Measurements from ENCODE around the gene MORC4. TPM values are rescaled to one million over a fixed set of nuclear protein-coding genes. Genes with fewer than 3 reads are reported as not detected.

The MORC4 gene
- polyA plus RNA-seq, 1 of the 3 experiments (the other 2 are of a cell fraction), result 12.5 TPM

DNA sequence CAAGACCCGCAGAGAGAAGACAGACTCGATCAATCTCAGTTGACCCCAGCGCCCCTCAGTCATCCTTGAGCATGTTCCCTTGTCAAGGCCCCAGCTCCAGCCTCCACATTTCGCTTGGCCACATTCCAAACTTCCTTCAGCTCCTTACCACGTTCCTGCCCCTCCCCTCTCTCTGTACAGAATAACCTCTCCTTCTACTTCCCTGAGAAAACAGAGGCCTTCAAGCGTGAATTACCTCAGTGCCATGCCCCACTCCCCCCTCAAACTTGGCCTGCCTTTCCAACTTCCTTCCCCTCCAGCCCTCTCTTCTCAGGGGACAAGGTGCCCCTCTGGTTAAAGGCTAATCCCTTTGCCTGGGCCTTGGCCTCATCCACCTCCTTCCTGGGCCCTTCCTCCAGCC, 93.7 kb downstream of the MORC4 start:
- no peaks in the 10 kb centered on the region for H3K4me1 ChIP-seq (ENCODE audit: control insufficient read depth in 1 of 2, insufficient read depth in 2 of 2, low read depth in 1 of 2, low read length in 1 of 2)
- WGBS (ENCODE audit: low lambda C conversion rate), result 47% methylated on average over 6 of the region's 6 CpGs
- H3K9me3 ChIP-seq, result no peaks in the 10 kb centered on the region
- H4K20me1 ChIP-seq (ENCODE audit: insufficient read depth), result no peaks in the 10 kb centered on the region
- H3K9ac ChIP-seq, result no peak overlapping the region
- TF ChIP-seq YY1 (IDR thresholded peaks at IDR 0.05; ENCODE audit: low read depth) (no peak), FOXM1 (IDR thresholded peaks at IDR 0.05; ENCODE audit: low read depth) (no peak), ELF1 (IDR thresholded peaks at IDR 0.05) (no peak), RAD21 (IDR thresholded peaks at IDR 0.05; ENCODE audit: low read length) (no peak), NRF1 (IDR thresholded peaks at IDR 0.05; ENCODE audit: low read depth, low read length) (no peak), POLR2AphosphoS5 (IDR thresholded peaks at IDR 0.05; ENCODE audit: low read depth, low read length) (no peak), FOXJ3 (CRISPR knock-in tag; IDR thresholded peaks at IDR 0.05) (no peak)
- TF ChIP-seq, protein P1, sequence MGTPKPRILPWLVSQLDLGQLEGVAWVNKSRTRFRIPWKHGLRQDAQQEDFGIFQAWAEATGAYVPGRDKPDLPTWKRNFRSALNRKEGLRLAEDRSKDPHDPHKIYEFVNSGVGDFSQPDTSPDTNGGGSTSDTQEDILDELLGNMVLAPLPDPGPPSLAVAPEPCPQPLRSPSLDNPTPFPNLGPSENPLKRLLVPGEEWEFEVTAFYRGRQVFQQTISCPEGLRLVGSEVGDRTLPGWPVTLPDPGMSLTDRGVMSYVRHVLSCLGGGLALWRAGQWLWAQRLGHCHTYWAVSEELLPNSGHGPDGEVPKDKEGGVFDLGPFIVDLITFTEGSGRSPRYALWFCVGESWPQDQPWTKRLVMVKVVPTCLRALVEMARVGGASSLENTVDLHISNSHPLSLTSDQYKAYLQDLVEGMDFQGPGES (IDR thresholded peaks at IDR 0.05; ENCODE audit: low read depth, low read length), result no peak
- TF ChIP-seq, protein P2, sequence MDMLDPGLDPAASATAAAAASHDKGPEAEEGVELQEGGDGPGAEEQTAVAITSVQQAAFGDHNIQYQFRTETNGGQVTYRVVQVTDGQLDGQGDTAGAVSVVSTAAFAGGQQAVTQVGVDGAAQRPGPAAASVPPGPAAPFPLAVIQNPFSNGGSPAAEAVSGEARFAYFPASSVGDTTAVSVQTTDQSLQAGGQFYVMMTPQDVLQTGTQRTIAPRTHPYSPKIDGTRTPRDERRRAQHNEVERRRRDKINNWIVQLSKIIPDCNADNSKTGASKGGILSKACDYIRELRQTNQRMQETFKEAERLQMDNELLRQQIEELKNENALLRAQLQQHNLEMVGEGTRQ (IDR thresholded peaks at IDR 0.05; ENCODE audit: borderline replicate concordance, low read depth, low read length), result no peak
- ChIA-PET POLR2A (no interaction called here), CTCF (interaction anchor here (5.2 kb wide), 1 partner anchor 12 kb away, joined by 35 read pairs; no protein-coding TSS in a partner anchor)
- no peak overlapping the region for H3K4me2 ChIP-seq
- DNase-seq, result no peak
- H3K9me2 ChIP-seq, result no peaks in the 10 kb centered on the region
- no peak overlapping the region for H3K4me3 ChIP-seq (ENCODE audit: low read depth in 2 of 2, low read length in 1 of 2)
- H3K27ac ChIP-seq (ENCODE audit: low read depth in 2 of 2, low read length in 1 of 2), result no peak overlapping the region
- no peaks in the 10 kb centered on the region for H3K79me2 ChIP-seq (ENCODE audit: insufficient read depth)
- H2AFZ ChIP-seq (ENCODE audit: low read depth), result no peak overlapping the region
- H3K36me3 ChIP-seq (replicated peaks in 1 of 2; ENCODE audit: control insufficient read depth in 1 of 2, insufficient read depth in 2 of 2, low read length in 1 of 2), result no peaks in the 10 kb centered on the region
- no peaks in the 10 kb centered on the region for H3F3A ChIP-seq (replicated peaks; ENCODE audit: insufficient read depth)
- peaks cover 18% of the 10 kb centered on the region; the same call in 1 of the 2 replicates for H3K27me3 ChIP-seq (ENCODE audit: insufficient read depth)

DNA sequence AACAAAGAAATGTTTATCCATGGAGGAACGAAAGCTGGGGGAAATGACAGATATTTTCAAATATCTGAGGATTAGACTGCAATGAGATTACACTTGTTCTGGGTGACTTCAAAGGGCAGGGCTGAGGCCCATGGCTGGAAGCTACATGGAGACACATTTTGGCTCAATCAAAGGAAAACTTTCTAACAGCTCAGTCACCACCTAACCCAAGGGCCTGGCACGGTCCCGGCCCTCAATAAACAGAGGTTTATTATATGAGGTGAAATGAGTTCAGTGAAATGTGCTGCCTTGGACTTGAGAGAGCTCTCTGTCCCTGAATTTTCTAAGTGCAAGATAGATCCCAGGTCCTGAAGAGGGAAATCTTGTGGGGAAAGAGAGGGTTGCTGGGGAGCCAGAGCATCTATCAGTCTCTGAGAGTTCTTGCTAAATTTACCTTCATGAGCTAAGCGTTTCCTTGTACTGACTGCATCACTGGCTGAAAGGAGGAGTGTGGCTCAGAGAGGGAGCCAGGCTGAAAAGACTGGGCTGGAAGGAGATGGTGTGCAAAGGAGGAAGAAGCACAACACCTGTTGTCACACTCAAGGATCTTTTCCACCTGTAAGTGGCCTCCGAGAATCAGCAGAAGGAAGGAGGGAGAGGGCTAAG, 94.8 kb downstream of the MORC4 start:
- no peak overlapping the region for H3K27ac ChIP-seq (ENCODE audit: low read depth in 2 of 2, low read length in 1 of 2)
- H3K27me3 ChIP-seq (ENCODE audit: insufficient read depth), result peaks cover 25% of the 10 kb centered on the region; the same call in 1 of the 2 replicates
- POLR2A ChIA-PET, result no interaction called here
- H3K4me3 ChIP-seq (ENCODE audit: low read depth in 2 of 2, low read length in 1 of 2), result no peak overlapping the region
- H3K9me2 ChIP-seq, result no peaks in the 10 kb centered on the region
- no peaks in the 10 kb centered on the region for H3K36me3 ChIP-seq (replicated peaks in 1 of 2; ENCODE audit: control insufficient read depth in 1 of 2, insufficient read depth in 2 of 2, low read length in 1 of 2)
- H2AFZ ChIP-seq (ENCODE audit: low read depth), result no peak overlapping the region
- no peaks in the 10 kb centered on the region for H3K79me2 ChIP-seq (ENCODE audit: insufficient read depth)
- H4K20me1 ChIP-seq (ENCODE audit: insufficient read depth), result no peaks in the 10 kb centered on the region
- no peak for DNase-seq
- H3K9ac ChIP-seq, result no peak overlapping the region
- no peaks in the 10 kb centered on the region for H3F3A ChIP-seq (replicated peaks; ENCODE audit: insufficient read depth)
- 57% methylated on average over 4 of the region's 5 CpGs for WGBS (ENCODE audit: low lambda C conversion rate)
- no peaks in the 10 kb centered on the region for H3K4me1 ChIP-seq (ENCODE audit: control insufficient read depth in 1 of 2, insufficient read depth in 2 of 2, low read depth in 1 of 2, low read length in 1 of 2)
- H3K9me3 ChIP-seq, result no peaks in the 10 kb centered on the region
- H3K4me2 ChIP-seq, result no peak overlapping the region
- CTCF ChIA-PET, result interaction anchor here (5.2 kb wide), 1 partner anchor 11 kb away, joined by 35 read pairs; no protein-coding TSS in a partner anchor
- TF ChIP-seq RXRA (IDR thresholded peaks at IDR 0.05; ENCODE audit: borderline replicate concordance, low read depth) (no peak), JUND (IDR thresholded peaks at IDR 0.05) (no peak), TEAD4 (IDR thresholded peaks at IDR 0.05; ENCODE audit: borderline replicate concordance, insufficient read depth) (no peak), MXI1 (IDR thresholded peaks at IDR 0.05; ENCODE audit: low read depth, low read length) (no peak), FOXJ3 (CRISPR knock-in tag; IDR thresholded peaks at IDR 0.05) (no peak), GABPA (IDR thresholded peaks at IDR 0.05; ENCODE audit: low read depth) (no peak), GATA2 (CRISPR knock-in tag; IDR thresholded peaks at IDR 0.05) (no peak), POLR2AphosphoS5 (IDR thresholded peaks at IDR 0.05; ENCODE audit: low read depth, low read length) (no peak), NRF1 (IDR thresholded peaks at IDR 0.05; ENCODE audit: low read depth, low read length) (no peak), FOSL2 (IDR thresholded peaks at IDR 0.05; ENCODE audit: borderline replicate concordance, low read depth) (no peak), ELF1 (IDR thresholded peaks at IDR 0.05) (no peak), YY1 (IDR thresholded peaks at IDR 0.05; ENCODE audit: low read depth) (no peak), RFX5 (IDR thresholded peaks at IDR 0.05; ENCODE audit: low read length) (no peak), FOXM1 (IDR thresholded peaks at IDR 0.05; ENCODE audit: low read depth) (no peak)
- TF ChIP-seq, protein P1 (IDR thresholded peaks at IDR 0.05; ENCODE audit: low read depth, low read length), result no peak
- TF ChIP-seq, protein P3, sequence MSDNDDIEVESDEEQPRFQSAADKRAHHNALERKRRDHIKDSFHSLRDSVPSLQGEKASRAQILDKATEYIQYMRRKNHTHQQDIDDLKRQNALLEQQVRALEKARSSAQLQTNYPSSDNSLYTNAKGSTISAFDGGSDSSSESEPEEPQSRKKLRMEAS (IDR thresholded peaks at IDR 0.05; ENCODE audit: low read depth), result no peak
- TF ChIP-seq, protein P4, sequence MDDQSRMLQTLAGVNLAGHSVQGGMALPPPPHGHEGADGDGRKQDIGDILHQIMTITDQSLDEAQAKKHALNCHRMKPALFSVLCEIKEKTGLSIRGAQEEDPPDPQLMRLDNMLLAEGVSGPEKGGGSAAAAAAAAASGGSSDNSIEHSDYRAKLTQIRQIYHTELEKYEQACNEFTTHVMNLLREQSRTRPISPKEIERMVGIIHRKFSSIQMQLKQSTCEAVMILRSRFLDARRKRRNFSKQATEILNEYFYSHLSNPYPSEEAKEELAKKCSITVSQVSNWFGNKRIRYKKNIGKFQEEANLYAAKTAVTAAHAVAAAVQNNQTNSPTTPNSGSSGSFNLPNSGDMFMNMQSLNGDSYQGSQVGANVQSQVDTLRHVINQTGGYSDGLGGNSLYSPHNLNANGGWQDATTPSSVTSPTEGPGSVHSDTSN (IDR thresholded peaks at IDR 0.05), result no peak
- TF ChIP-seq, protein P5, sequence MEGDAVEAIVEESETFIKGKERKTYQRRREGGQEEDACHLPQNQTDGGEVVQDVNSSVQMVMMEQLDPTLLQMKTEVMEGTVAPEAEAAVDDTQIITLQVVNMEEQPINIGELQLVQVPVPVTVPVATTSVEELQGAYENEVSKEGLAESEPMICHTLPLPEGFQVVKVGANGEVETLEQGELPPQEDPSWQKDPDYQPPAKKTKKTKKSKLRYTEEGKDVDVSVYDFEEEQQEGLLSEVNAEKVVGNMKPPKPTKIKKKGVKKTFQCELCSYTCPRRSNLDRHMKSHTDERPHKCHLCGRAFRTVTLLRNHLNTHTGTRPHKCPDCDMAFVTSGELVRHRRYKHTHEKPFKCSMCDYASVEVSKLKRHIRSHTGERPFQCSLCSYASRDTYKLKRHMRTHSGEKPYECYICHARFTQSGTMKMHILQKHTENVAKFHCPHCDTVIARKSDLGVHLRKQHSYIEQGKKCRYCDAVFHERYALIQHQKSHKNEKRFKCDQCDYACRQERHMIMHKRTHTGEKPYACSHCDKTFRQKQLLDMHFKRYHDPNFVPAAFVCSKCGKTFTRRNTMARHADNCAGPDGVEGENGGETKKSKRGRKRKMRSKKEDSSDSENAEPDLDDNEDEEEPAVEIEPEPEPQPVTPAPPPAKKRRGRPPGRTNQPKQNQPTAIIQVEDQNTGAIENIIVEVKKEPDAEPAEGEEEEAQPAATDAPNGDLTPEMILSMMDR (IDR thresholded peaks at IDR 0.05), result no peak
